GM19240 (cell line): ENCODE measurements around the gene MCUB.
"Not testable (repeated sequence)": the region's sequence is repeated elsewhere in the genome, so short reads cannot be mapped to it uniquely, and the experiment has no call there.

ENCODE experiments used
- DNase-seq: peaks from one replicate; pipeline ENCODE4 v3.0.0; 2011; ENCODE audit warnings: low spot score; ENCODE audit not compliant: insufficient read length

MCUB gene, protein sequence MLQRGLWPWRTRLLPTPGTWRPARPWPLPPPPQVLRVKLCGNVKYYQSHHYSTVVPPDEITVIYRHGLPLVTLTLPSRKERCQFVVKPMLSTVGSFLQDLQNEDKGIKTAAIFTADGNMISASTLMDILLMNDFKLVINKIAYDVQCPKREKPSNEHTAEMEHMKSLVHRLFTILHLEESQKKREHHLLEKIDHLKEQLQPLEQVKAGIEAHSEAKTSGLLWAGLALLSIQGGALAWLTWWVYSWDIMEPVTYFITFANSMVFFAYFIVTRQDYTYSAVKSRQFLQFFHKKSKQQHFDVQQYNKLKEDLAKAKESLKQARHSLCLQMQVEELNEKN

GRCh38 chr4:109559983-109560686 lies at the start of gene MCUB:
TSS of gene MCUB (plus strand) at chr4:109560246. CDS start at chr4:109560338, 92 bp downstream.
- peak; percentile 83 for DNase-seq

- no peak for DNase-seq
Measured at GRCh38 chr4:109510687-109511086, 49.4 kb upstream of the MCUB start.

DNA sequence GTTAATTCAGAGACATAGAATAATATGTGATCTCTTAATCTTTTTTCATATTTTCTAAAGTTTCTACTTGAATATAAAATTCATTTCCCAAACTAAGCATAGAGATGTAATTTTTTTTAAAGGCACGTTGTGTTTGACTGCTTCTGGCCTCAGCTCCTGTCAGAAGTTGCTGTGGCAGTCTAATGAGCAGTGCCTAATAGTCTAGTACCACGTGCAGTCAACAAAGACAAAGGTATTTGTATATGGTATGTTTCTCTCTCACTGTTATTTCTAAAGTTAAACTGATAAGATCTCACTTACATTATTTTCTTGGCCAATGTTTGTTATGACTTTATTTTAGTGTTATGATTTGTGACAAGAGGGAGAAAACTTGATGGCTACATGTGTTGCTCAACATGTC lies 48.6 kb upstream of the MCUB start:
- no peak for DNase-seq

DNA sequence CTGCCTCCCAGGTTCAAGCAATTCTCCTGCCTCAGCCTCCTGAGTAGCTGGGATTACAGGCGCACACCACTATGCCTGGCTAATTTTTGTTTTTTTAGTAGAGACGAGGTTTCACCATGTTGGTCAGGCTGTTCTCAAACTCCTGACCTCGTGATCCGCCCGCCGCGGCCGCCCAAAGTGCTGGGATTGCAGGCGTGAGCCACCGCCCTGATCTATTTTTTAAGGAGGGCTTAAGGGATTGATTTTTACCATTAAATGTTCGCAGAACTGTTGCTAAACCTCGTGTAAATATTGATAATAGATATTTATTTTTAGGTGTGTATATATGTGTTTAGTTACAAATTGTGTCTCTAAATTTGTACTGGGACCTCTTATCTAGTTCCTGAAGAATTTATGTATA lies 46.7 kb upstream of the MCUB start:
- not testable (repeated sequence) for DNase-seq

GRCh38 chr4:109532182-109532581 lies 27.9 kb upstream of the MCUB start:
- DNase-seq = no peak

GRCh38 chr4:109545401-109545800 lies 14.6 kb upstream of the MCUB start:
- no peak for DNase-seq

DNA sequence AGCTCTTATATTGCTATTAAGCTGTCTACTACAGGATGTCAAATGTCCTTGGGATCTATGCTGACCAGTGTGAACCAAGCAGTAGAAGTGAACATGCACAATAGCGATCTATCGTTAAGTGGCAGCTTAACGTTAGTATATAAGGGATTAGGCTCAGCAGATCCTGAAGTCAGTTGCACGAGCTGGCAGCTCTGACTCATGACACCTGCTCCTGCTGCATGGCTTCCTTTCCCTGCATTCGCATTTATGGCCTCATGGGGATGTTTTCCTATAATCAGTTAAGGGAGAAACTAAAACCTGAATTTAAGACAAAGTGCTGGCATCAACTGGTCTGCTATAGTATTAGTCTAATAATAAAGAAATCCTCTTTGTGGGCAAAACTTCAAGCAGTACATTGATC lies 12.7 kb upstream of the MCUB start:
- no peak for DNase-seq

- no peak for DNase-seq
Measured at GRCh38 chr4:109548655-109549054, 11.4 kb upstream of the MCUB start.

- no peak for DNase-seq
Measured at GRCh38 chr4:109552237-109552636, 7.8 kb upstream of the MCUB start.

GRCh38 chr4:109553130-109553529 lies 6.9 kb upstream of the MCUB start:
- DNase-seq = no peak

- no peak for DNase-seq
Measured at GRCh38 chr4:109554971-109555370, 5.1 kb upstream of the MCUB start.

GRCh38 chr4:109557433-109557832 lies 2.6 kb upstream of the MCUB start:
- DNase-seq = no peak

- DNase-seq = not testable (repeated sequence)
Measured at GRCh38 chr4:109558095-109558494, 2.0 kb upstream of the MCUB start.

DNA sequence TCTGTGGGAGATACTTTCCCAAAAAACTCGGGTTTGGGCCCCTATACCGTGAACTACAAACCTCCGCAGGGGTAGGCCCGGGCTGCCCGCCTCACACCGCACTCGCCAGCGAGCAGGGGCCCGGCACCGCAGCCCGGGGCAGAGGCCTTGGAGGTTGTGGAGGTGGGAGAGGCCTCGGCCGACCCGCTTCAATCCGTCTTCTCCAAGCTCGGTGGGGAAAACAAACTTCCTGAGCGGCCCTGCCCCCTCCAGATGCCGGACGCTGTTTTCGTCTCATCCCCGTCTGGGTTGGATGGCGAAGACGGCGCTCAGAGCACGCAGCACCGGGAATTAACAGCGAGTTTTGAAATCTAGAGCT lies 442 bp upstream of the MCUB start:
- DNase-seq = peak; percentile 14

DNA sequence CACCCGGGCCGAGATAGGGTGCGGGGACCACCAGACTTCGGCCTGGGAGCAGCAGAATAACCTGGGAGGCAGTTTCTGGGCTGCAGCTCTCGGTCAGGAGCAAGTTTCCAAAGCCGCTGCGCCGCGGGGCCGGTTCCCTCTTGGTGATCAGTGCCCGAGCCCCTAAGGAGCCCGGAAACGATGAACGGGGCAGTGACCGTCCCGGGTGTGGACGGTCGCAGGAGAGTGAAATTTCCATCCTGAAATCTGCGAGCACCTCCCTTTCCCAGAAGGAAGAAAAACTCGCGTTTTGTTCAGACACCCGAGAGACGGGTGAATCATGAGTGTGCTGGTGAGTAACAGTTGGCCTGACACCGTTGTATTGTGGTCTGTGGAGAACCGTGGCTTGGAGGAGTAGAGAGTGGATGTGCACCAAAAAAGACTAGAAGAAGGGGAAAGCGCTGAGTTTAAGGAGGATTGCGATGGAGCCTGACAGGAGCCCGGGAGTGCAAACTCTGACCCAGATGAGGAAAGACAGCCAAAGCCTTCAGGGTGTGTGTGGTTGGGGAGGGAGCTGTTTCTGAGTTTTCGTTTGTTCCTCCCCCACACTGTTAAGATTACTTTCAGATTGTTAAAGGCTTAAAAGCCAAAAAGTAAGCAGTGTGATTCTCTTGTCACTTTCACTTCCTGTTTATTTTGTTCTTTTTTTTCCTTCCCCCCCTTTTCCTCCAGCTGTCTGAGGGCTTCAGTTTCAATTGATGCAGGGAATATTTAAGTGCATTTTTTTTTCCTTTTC lies 828 bp downstream of the MCUB start:
- DNase-seq = peak; percentile 34

DNA sequence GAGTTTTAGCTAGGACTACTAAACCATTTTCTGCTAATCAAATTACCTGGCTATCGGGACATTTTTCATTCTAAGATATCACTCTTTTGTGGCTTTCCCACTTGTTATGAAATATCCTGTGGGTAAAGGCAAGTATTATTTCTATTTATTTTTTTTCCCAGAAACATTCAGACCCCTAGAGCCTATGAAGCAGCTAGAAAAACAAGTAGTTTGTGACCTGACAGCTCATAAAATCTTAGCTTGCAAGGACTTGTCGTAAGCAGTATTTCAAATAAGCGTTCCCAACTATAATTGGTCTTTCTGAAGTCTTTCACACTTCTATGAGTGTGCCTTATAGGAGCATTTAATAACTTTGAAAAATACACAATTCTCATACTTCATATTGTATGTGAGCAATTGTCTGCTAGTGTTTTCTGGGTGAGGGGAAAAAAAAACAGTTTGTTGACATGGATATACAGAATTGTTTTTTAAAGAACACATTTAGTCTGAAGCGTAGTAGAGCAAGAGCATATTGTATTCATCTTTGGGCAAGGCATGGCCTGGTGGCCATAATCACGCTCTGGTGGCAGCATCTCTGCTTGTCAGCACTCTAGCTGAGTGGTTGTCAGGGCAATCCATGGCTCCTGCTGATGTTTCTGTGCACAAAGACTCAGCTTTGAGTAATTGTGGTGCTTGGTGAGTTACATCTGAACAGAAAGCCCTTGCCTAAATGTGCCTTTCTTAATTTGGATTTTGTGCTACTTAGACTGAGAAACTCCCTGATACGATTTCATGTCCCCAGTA lies 2.6 kb downstream of the MCUB start:
- no peak for DNase-seq

DNA sequence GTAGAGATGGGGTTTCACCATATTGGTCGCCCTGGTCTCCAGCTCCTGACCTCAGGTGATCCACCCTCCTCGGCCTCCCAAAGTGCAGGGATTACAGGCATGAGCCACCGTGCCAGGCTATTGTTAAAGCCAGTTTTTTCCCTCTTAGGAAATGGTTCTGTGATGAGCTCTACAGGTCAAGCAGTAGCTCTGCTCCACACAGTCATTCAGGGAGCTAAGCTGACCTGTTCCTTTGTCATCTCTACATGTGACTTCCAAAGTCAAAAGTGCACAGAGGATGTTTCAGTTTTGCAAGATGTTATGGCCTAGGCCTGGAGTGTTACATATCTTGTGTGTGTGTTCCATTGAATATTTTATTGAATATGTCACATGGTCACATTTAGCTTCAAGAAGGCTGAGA lies 11.4 kb downstream of the MCUB start:
- no peak for DNase-seq

GRCh38 chr4:109572154-109572553 lies 12.1 kb downstream of the MCUB start:
- no peak for DNase-seq

DNA sequence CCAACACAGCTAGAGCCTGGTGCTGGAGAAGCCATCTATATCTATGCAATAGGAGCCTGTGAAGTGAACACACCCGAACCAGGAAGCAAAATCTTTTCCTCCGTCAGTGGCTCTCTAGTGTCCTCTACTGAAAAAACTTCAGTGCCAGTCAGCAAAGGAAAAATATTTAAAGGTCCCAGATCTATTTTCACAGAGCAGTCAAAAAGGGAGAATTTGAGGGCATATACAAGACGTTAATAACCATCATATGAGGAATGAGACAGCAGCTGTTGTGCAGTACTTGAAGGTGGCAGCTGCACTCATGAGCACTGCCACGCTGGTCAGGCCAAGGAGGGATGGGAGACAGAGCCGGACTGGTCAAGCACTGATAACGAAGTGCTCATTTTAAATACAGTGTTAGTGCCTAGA lies 14.4 kb downstream of the MCUB start:
- no peak for DNase-seq

DNA sequence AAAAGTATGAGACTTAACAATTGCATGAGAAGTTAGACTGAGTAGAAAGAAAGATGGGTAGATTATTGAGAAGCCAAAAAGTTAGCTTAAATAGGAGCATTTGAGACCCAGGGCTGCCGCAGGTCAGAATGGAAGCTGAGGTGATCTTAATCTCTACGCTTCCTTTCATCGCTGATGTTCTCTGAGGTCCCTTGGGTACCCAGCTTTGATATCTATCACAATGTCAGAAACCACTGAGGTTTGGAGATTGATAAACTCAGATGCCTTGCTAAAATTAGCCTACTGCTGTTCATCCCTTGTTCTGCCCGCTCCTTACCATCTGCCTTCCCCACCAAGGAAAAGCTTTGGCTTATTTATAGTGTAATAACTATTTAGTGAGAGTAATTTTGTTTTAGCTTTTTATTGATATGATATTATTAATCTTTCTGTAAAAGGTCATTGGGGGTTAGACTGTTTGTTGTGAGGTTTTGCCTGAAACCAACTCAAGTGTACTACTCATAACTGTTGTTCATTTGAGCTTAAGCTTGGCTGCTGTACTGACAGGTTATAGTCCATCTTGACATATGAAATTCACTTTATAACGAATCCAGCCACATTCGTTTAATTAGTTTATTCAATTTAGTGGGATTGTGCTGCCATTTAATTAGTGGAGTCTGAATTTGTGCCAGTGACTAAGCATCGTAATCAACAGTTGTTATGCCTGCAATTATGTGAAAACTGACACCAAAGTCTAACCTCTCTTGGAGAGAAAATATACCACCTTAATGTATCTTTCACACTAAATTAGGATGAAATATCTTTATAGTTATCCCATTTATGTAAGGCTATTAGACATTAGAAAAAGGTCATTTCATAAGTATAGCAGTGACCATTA lies 15.1 kb downstream of the MCUB start:
- no peak for DNase-seq

DNA sequence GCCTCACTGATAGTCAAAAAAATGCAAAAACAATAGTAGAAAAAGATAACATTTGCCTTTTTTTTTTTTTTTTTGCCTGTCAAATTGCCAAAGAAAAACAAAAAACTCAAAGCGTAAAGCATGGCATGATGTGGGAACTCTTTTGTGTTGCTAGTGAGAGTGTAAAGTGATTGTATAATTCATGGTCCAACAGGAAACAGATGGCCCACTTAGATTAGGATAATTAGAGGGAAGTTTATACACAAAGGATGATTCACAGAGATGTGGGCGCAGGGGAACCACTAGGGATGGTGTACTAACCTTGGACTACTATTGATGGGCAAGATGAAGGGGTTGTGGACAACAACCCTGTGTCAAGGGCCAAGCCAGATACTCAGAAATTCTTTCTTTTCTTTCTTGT lies 16.4 kb downstream of the MCUB start:
- no peak for DNase-seq
